ENCODE measurements around the gene RIGI. TPM values are rescaled to one million over a fixed set of nuclear protein-coding genes. Genes with fewer than 3 reads are reported as not detected.

Gene RIGI
- total and polyA plus RNA-seq, 9 of the 15 experiments (the other 6 are each of a cell fraction or from before 2014, with no cell fraction given), result 0.27 to 1.1 (median 0.54) TPM

DNA sequence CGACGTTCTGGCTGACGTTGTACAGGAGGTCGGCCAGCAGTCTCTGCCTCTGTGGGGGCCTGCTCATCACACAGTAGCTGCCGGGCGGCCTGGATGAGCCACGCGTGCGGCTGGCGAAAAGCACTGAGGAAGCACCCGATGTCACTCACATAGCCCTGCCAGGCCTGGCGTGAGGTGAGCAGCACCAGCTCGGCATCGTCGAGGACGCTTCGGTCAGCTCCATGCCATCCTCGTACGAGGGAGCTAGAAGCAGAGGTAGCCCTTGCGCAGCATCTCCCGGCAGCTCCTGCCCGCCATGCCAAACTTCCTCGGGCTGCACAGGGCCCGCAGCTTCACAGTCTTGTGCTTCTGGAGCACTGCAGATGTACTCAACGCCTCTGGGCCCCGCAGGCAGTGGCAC lies 40.8 kb upstream of the RIGI start:
- Histone ChIP-seq H3K79me2 (ENCODE audit: control insufficient read depth, insufficient read depth, low read length) (peaks cover 25% of the 10 kb centered on the region), H3K9ac (ENCODE audit: insufficient read depth in 1 of 2, low read depth in 2 of 2, low read length in 2 of 2) (peak overlapping the region in 1 of 2 experiments; percentile 45; a peak in 1 of 4 replicates), H4K20me1 (replicated peaks; ENCODE audit: control insufficient read depth, insufficient read depth, low read length) (no peaks in the 10 kb centered on the region), H3K36me3 (ENCODE audit: control insufficient read depth, insufficient read depth, low read length) (peaks cover 54% of the 10 kb centered on the region; the same call in 2 of the 3 replicates), H2AFZ (ENCODE audit: low read depth, low read length) (no peak overlapping the region), H3K27me3 (ENCODE audit: control insufficient read depth in 2 of 2, insufficient read depth in 2 of 2, low read length in 2 of 2) (no peaks in the 10 kb centered on the region), H3K4me3 (no peak overlapping the region), H3K27ac (ENCODE audit: extremely low read depth, low read depth, low read length) (no peak overlapping the region), H3K4me2 (ENCODE audit: insufficient read depth, low read length) (no peak overlapping the region), H3K9me1 (ENCODE audit: control insufficient read depth, insufficient read depth, low read length) (no peaks in the 10 kb centered on the region), H3K9me3 (replicated peaks; ENCODE audit: control insufficient read depth, insufficient read depth, low read depth, low read length) (no peaks in the 10 kb centered on the region), H3K4me1 (replicated peaks in 1 of 2; ENCODE audit: control insufficient read depth in 2 of 2, insufficient read depth in 2 of 2, low read length in 2 of 2) (peaks cover 0 to 4% of the 10 kb centered on the region in 2 experiments; a peak in 1 of 5 replicates)
- WGBS (ENCODE audit: insufficient coverage, low coverage, missing lambda C conversion rate), result 98% methylated on average over 17 of the region's 26 CpGs
- TF ChIP-seq, protein P1, sequence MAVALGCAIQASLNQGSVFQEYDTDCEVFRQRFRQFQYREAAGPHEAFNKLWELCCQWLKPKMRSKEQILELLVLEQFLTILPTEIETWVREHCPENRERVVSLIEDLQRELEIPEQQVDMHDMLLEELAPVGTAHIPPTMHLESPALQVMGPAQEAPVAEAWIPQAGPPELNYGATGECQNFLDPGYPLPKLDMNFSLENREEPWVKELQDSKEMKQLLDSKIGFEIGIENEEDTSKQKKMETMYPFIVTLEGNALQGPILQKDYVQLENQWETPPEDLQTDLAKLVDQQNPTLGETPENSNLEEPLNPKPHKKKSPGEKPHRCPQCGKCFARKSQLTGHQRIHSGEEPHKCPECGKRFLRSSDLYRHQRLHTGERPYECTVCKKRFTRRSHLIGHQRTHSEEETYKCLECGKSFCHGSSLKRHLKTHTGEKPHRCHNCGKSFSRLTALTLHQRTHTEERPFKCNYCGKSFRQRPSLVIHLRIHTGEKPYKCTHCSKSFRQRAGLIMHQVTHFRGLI (CRISPR knock-in tag; IDR thresholded peaks at IDR 0.05), result no peak
- peak; percentile 41; the same call in 1 of the 2 replicates for TF ChIP-seq RBFOX2 (IDR thresholded peaks at IDR 0.05; ENCODE audit: low read depth, low read length)
- POLR2A ChIA-PET, result interaction anchor here (0.7 kb wide), 1 partner anchor 248 kb away, joined by 4 read pairs; no protein-coding TSS in a partner anchor
- no peak for ATAC-seq
- FAIRE-seq, result no peak
- no TSS peak for BruUV-seq (replicated peaks)
- DNase-seq (ENCODE audit: extremely low read depth in 1 of 4, low spot score in 3 of 4), result no peak
- intact Hi-C loops (cut with micrococcal nuclease) (no loop called here), in situ Hi-C loops (cut with MboI) (loop anchor here (25.0 kb wide), 1 partner anchor 671 kb away; the partner anchor contains the start of gene SPINK4)
- CTCF ChIA-PET (ENCODE audit: low intra/inter-chr PET ratio), result no interaction called here

GRCh38 chr9:32565967-32566366 lies 40.0 kb upstream of the RIGI start:
- peaks cover 53% of the 10 kb centered on the region; the same call in 2 of the 3 replicates for H3K36me3 ChIP-seq (ENCODE audit: control insufficient read depth, insufficient read depth, low read length)
- in situ Hi-C loops (cut with MboI), result loop anchor here (25.0 kb wide), 1 partner anchor 671 kb away; the partner anchor contains the start of gene SPINK4

More at GRCh38 chr9:32565967-32566366, 40.0 kb upstream of the RIGI start:
- FAIRE-seq (no peak), ATAC-seq (no peak), DNase-seq (ENCODE audit: extremely low read depth in 1 of 4, low spot score in 3 of 4) (no peak)
- Histone ChIP-seq H3K79me2 (ENCODE audit: control insufficient read depth, insufficient read depth, low read length) (peaks cover 17% of the 10 kb centered on the region), H3K27ac (ENCODE audit: extremely low read depth, low read depth, low read length) (no peak overlapping the region), H3K4me2 (ENCODE audit: insufficient read depth, low read length) (no peak overlapping the region), H3K27me3 (ENCODE audit: control insufficient read depth in 2 of 2, insufficient read depth in 2 of 2, low read length in 2 of 2) (no peaks in the 10 kb centered on the region), H2AFZ (ENCODE audit: low read depth, low read length) (no peak overlapping the region), H3K9me3 (replicated peaks; ENCODE audit: control insufficient read depth, insufficient read depth, low read depth, low read length) (no peaks in the 10 kb centered on the region), H4K20me1 (replicated peaks; ENCODE audit: control insufficient read depth, insufficient read depth, low read length) (no peaks in the 10 kb centered on the region), H3K9ac (ENCODE audit: insufficient read depth in 1 of 2, low read depth in 2 of 2, low read length in 2 of 2) (no peak overlapping the region), H3K4me3 (no peak overlapping the region), H3K9me1 (ENCODE audit: control insufficient read depth, insufficient read depth, low read length) (no peaks in the 10 kb centered on the region), H3K4me1 (replicated peaks in 1 of 2; ENCODE audit: control insufficient read depth in 2 of 2, insufficient read depth in 2 of 2, low read length in 2 of 2) (peaks cover 0 to 4% of the 10 kb centered on the region in 2 experiments; a peak in 1 of 5 replicates)
- intact Hi-C loops (cut with micrococcal nuclease), result no loop called here
- ChIA-PET CTCF (ENCODE audit: low intra/inter-chr PET ratio) (no interaction called here), POLR2A (interaction anchor here (0.7 kb wide), 1 partner anchor 248 kb away, joined by 4 read pairs; no protein-coding TSS in a partner anchor)
- TF ChIP-seq PRPF4 (IDR thresholded peaks at IDR 0.05; ENCODE audit: insufficient read depth, low read depth, low read length, poor library complexity, severe bottlenecking), result no peak
- TF ChIP-seq DEAF1 (CRISPR knock-in tag; IDR thresholded peaks at IDR 0.05), result no peak
- TF ChIP-seq KHSRP (IDR thresholded peaks at IDR 0.05), result no peak
- no peak for TF ChIP-seq CTCFL (IDR thresholded peaks at IDR 0.05; ENCODE audit: borderline replicate concordance, insufficient read depth, low read depth, low read length, poor library complexity, severe bottlenecking)
- TF ChIP-seq NRF1 (conservative IDR thresholded peaks at IDR 0.05 in 1 of 2, IDR thresholded peaks at IDR 0.05 in 1 of 2), result no peak
- TF ChIP-seq KAT8 (IDR thresholded peaks at IDR 0.05; ENCODE audit: low read depth), result no peak
- TF ChIP-seq SP1 (CRISPR knock-in tag; IDR thresholded peaks at IDR 0.05), result no peak
- TF ChIP-seq FOXK2 (conservative IDR thresholded peaks at IDR 0.05 in 1 of 2, IDR thresholded peaks at IDR 0.05 in 1 of 2; ENCODE audit: low read depth in 2 of 2), result no peak
- BruUV-seq (replicated peaks), result no TSS peak
- WGBS (ENCODE audit: insufficient coverage, low coverage, missing lambda C conversion rate), result 89% methylated on average over 6 of the region's 6 CpGs
